ENCODE data around the gene CDH4.

Gene CDH4

DNA sequence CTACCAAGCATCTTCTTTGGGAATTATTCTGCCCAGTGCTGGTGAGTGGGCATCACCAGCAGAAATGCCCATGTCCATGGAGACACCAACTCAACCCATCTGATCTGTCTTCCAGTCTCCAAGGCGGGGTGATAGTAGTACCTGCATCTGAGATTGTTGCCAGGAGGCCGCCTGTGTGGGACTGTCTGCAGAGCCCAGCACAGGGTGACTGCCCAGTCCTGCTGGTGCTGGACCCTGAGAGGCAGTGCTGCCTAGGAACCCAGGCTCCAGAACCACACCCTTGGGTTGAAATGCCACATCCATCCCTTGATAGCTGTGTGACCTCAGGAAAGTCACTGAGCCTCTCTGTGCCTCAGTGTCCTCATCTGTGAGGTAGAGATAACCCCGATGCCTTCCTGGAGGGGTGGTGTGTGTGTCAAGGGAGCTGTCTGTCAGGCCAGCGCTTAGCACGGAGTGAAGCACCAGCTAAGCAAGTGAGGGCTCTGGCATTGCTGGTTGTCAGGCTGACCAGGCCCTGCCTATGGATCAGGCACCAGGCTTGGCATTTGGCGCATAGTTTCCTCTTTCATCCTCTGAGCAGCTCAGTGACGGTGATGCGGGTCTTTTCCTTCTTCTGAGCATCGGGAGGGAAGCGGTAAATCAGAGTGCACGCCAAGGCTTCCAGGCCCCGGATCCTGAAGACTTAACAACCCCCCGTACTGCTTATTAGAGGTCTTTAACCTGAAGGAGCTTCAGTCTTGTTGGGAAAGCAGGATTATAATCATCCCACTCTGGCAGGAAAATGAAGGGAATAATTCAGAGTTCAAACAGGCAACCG lies 268.2 kb downstream of the CDH4 start:
- DNase-seq (ENCODE audit: low spot score), result no peak
- TF ChIP-seq CTCF (IDR thresholded peaks at IDR 0.05; ENCODE audit: borderline replicate concordance, control extremely low read depth, extremely low read depth, insufficient read depth, missing control alignments), result no peak
- in situ Hi-C loops (cut with MboI; ENCODE audit: low sequenced_read_pairs, unreplicated experiment), result no loop called here

DNA sequence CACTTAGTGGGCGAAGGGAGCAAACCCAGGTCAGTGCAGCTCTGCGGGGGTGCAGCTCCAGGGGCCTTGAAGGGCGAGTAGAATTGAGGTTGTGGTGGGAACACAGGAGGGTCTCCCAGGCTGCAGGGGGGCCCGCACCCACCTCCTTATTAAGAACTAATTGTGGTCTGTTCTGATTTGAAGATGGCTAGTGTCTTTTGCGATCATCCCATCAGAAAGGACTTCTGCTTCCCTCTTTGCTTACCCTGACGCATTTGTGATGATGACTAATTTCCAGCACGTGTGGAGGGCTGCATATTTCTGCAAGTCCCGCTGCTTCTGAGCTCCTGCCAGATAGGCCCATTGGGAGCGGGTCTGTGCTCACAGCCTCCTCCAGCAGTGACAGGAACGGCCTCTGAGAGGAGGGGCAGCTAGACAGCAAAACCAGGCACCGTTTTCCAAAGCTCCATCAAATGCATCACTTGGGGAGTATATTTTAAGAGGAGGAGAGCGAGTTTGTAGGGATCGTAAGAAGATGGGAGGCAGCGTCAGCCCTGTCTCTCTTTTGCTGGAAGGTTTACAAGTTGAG lies 268.9 kb downstream of the CDH4 start:
- no peak for TF ChIP-seq CTCF (IDR thresholded peaks at IDR 0.05; ENCODE audit: borderline replicate concordance, control extremely low read depth, extremely low read depth, insufficient read depth, missing control alignments)
- DNase-seq (ENCODE audit: low spot score), result no peak
- in situ Hi-C loops (cut with MboI; ENCODE audit: low sequenced_read_pairs, unreplicated experiment), result no loop called here

GRCh38 chr20:61521687-61522420 lies 269.8 kb downstream of the CDH4 start:
- DNase-seq (ENCODE audit: low spot score), result no peak
- TF ChIP-seq CTCF (IDR thresholded peaks at IDR 0.05; ENCODE audit: borderline replicate concordance, control extremely low read depth, extremely low read depth, insufficient read depth, missing control alignments), result no peak
- in situ Hi-C loops (cut with MboI; ENCODE audit: low sequenced_read_pairs, unreplicated experiment), result no loop called here

- in situ Hi-C loops (cut with MboI; ENCODE audit: low sequenced_read_pairs, unreplicated experiment), result no loop called here
- DNase-seq (ENCODE audit: low spot score), result no peak
- TF ChIP-seq CTCF (IDR thresholded peaks at IDR 0.05; ENCODE audit: borderline replicate concordance, control extremely low read depth, extremely low read depth, insufficient read depth, missing control alignments), result no peak
Measured at GRCh38 chr20:61522498-61523090, 270.5 kb downstream of the CDH4 start.

- no peak for TF ChIP-seq CTCF (IDR thresholded peaks at IDR 0.05; ENCODE audit: borderline replicate concordance, control extremely low read depth, extremely low read depth, insufficient read depth, missing control alignments)
- DNase-seq (ENCODE audit: low spot score), result no peak
- in situ Hi-C loops (cut with MboI; ENCODE audit: low sequenced_read_pairs, unreplicated experiment), result no loop called here
Measured at GRCh38 chr20:61523145-61523544, 271.1 kb downstream of the CDH4 start.

DNA sequence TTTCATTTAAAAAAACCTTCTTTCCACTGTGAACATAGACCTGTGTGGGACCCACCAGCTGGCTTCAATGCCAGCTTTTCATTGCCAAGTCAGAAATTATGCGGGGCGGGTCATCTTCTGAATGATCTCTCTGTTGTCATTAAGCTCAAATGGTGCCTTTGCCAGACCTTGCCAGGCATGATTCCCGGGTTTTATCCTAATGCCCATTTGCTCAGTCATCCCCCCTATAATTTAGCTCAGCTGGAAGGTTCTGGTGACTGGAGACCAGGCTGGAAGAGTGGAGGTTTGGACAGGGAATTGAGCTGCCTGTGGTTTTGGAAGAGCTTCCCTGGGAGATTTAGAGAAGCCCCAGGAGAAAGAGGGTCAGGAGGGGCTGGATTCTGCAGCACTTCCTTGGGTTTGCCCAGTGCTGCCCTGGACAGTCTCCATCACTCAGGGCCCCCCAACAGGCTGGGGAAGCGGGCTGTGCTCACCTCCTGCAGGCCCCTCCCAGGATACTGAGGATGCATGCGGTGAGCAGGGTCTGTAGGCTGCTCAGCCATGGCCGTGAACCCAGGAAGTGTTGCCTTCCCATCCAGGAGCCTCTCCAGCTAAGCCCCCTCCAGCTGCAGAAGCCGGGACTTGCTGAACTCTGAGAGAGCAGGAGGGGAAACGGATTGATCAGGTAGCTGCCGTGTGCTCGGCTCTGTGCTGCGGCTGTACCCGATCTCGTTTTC lies 273.0 kb downstream of the CDH4 start:
- in situ Hi-C loops (cut with MboI; ENCODE audit: low sequenced_read_pairs, unreplicated experiment), result no loop called here
- DNase-seq (ENCODE audit: low spot score), result no peak
- no peak for TF ChIP-seq CTCF (IDR thresholded peaks at IDR 0.05; ENCODE audit: borderline replicate concordance, control extremely low read depth, extremely low read depth, insufficient read depth, missing control alignments)
